SH-SY5Y (cell line): ENCODE data around the gene C12orf75.

Source experiments
- GATA2 ChIP-seq: IDR thresholded peaks from 2 replicates; pipeline ENCODE4 v1.6.1; 2011; ENCODE audit warnings: mild to moderate bottlenecking, low read depth, low read length
- GATA3 ChIP-seq: IDR thresholded peaks from 2 replicates; pipeline ENCODE4 v1.6.1; 2011; ENCODE audit warnings: low read depth, mild to moderate bottlenecking, low read length, moderate library complexity

DNA sequence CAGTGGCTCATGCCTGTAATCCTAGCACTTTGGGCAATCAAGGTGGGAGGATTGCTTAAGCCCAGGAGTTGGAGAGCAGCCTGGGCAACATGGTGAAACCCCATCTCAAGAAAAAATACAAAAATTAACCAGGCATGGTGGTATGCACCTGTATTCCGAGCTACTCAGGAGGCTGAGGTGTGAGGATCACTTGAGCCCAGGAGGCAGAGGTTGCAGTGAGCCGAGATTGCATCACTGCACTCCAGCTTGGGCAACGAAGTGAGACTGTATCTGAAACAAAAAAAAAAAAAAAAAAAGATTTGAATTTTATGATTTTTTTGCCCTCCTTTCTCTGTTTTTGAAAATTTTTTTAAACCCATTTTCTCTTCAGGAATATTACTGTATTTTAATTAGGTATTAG lies 17.7 kb downstream of the C12orf75 start:
- TF ChIP-seq GATA2 (no peak), GATA3 (no peak)
